HG03432 (cell line): ENCODE measurements around the gene JOSD1.

ENCODE experiments used
- ATAC-seq: cut with Tn5 transposase; IDR thresholded peaks from one replicate; pipeline ENCODE4 v1.9.1; 2021; ENCODE audit warnings: mild to moderate bottlenecking, moderate library complexity; ENCODE audit not compliant: unreplicated experiment

Gene JOSD1

GRCh38 chr22:38733724-38734381 lies 33.1 kb upstream of the JOSD1 start:
- no peak for ATAC-seq

DNA sequence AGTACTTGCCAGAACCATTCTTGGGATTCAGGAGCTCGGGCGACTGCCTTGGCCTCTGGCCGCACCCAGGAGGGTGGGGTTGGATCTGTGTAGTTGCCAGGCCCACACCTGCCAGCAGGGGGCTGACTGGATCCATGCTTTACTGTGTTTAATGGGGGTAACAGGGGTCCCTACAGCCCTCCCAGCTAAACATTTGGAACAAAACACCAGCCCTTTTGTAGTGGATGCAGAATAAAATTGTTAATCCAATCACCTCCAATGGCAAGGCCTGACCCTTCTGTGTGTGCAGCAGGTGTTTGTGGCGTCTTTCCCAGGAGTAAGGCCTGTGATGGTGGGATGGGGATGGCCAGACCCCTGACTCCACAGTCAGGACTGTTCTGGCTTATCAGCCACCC lies 32.6 kb upstream of the JOSD1 start:
- ATAC-seq = no peak

- no peak for ATAC-seq
Measured at GRCh38 chr22:38732251-38732815, 31.6 kb upstream of the JOSD1 start.

DNA sequence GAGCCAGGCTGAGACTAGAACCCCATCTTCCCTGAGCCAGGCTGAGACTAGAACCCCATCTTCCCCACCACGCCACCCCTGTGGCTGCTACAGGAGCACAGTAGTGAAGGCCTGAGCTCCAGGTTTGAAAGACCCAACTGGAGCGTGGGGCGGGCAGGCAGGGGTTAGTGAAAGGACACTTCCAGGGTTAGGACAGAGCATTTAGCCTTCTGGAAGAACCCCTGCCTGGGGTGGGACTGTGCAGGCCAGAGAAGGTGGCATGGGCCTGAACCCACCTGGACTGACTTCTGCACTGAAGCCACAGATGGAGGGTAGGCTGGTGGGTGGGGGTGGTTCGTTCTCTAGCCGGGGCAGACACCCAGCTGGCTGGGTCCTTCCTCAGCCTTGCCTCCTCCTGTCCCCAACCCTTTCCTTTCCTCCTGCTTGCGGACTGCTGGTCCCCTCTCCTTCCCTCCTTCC lies 31.0 kb upstream of the JOSD1 start:
- no peak for ATAC-seq

DNA sequence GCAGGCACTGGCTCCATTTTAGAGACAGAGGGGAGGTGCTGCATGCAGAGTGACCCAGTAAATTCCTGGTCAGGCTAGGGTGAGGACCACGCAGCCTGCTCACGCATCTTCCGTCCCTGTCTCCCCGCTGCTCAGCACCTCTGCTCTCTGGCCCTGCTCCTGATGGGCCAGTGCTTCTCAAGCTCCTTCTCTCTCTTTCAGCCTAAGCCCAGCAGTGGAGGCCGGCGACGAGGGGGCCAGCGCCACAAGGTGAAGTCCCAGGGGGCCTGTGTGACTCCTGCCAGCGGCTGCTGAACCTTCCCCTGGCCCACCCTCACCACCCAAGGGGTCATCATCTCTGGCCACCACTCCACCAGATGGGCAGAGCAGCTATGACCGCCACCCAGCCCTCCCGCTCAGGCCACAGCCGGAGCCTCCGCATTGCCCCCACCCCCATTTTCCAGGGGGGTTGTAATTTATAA lies 29.7 kb upstream of the JOSD1 start:
- no peak for ATAC-seq

GRCh38 chr22:38729946-38730345 lies 29.2 kb upstream of the JOSD1 start:
- no peak for ATAC-seq

DNA sequence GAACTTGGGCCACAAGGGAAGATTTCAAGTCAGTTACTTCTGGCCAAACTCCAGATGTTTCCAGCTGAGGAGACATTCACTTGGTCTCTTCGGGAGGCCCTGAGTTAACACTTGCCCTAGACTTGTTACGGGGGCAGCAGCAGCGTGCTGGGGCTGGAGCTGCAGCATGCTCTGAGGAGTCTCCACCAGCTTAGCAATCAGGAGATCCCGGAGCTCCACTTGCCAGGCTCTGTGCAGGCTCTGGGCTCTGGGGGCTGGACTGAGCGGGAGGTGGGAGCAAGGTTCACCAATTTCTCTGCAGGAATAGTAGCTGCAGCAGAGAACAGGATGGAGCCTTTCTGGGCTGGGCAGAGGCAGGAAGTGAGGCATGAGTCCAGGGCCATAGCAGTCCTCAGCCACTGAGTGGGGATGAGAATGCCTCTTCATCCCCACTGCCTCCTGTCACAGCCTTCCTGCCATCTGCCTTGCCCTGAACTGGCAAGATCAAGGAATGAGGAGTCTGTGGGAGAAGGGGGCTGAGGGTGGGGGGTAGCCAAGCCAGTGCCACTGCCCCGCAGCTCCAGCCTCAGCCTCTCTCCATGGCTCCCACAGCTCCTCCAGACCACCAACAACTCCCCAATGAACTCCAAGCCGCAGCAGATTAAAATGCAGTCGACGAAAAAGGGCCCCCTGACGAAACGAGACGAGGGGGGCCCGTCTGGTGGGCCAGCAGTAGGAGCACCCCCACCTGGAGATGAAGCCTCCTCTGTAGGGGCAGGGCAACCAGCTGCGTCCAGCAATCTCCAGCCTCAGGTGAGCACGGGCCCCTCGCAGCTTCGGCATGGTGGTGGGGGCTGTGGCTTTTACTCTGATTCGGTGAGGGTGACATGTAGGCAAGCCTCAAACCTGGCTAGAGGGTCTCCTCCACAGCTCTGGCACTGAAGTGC lies 28.4 kb upstream of the JOSD1 start:
- no peak for ATAC-seq

DNA sequence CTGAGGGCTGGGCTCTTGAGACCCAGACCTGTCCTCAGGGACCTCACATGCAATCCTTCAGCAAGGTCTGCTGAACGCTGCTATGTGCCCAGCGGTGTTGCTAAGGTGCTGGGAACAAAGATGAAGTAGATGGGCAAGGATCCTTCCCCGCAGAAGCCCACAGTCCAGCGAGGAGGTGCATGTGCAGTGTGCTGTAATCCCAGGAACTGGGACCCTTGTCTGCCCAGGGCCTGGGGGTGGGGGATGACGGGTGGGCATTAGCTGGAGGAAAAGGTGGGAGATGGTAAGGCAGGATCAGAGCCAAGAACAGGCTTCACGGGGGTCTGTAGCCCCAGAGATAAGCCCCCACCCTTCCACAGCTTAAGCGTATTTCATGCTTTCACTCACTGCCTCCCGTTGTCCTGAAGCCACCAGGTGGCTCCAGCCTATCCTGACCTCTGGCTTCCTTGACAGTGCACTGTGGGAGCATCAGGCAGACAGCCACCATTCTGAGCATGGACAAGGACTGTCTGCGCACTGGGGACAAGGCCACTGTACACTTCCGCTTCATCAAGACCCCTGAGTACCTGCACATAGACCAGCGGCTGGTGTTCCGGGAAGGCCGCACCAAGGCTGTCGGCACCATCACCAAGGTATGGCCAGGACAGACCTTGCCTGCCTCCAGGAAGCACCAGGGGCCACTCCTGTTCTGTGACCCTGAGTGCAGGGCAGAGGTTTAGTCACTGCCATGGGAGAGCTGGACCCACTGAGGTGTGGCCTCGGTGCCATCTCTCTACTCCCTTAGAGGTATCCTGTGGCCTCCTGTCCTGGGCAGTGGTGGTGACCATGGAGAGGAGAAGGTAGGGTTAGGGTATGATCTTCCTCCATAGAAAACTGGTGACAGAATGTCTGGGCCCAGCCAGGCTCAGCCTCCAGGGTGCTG lies 27.0 kb upstream of the JOSD1 start:
- no peak for ATAC-seq

DNA sequence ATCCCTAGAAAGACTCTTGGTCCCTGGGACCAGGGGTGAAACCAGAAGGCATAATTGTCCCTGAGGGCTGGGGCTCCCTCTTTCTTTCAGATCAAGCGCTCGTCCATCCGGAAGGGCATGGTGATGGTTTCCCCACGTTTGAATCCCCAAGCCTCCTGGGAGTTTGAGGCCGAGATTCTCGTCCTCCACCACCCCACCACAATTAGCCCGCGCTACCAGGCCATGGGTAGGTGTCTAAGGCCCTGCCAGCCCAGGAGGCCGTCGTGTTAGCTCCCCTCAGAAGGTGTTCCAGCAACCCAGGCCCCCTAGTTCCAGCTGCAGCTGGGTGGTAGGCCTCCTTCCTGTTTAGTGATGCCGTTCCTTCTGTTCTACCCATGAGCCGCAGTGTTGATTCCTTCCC lies 26.4 kb upstream of the JOSD1 start:
- ATAC-seq = no peak

- no peak for ATAC-seq
Measured at GRCh38 chr22:38725900-38726655, 25.3 kb upstream of the JOSD1 start.

DNA sequence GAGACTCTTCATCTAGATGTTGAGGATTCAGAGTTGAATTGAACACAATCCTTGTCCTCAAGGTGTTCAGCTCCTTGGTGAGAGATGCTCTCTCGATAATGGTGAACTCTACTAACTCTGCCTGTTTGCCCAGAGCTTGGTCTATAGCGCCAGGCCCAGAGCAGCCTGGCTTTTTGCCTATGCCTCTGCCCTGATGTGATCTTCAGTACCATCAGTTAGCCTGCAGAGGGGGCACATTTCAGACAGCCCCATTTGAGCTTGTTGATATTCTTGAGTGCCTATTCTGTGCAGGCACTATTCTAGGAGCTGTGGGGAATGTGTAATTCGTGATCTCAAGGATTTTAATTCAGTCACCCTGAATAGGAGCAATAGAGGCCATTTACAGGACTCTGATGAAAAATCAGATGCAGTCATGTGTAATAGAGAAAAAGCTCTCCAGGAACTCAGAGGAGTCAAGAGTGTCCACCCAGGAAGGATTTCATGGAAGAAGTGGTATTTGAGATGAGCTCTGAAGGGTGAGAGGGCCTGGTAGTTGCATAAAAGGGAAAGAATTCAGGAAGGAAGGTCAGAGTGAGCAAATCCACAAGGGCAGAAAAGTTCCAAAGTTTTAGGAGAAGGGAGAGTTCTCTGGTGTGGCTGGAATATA lies 24.3 kb upstream of the JOSD1 start:
- no peak for ATAC-seq

- no peak for ATAC-seq
Measured at GRCh38 chr22:38724176-38724575, 23.4 kb upstream of the JOSD1 start.

- ATAC-seq = no peak
Measured at GRCh38 chr22:38721551-38721950, 20.8 kb upstream of the JOSD1 start.

DNA sequence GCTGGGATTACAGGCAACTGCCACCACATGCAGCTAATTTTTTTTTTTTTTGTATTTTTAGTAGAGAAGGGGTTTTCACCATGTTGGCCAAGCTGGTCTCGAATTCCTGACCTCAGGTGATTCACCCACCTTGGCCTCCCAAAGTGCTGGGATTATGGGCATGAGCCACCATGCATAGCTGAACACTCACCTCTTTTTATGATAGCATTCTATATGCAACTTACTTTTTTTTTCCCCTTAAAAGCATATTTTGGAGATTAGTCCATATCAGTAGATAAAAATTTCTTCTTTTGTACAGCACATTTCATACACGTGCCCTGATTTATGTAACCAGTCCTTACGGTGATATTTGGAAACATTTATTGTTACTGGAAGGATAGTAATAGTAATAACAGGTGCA lies 19.6 kb upstream of the JOSD1 start:
- ATAC-seq = no peak

DNA sequence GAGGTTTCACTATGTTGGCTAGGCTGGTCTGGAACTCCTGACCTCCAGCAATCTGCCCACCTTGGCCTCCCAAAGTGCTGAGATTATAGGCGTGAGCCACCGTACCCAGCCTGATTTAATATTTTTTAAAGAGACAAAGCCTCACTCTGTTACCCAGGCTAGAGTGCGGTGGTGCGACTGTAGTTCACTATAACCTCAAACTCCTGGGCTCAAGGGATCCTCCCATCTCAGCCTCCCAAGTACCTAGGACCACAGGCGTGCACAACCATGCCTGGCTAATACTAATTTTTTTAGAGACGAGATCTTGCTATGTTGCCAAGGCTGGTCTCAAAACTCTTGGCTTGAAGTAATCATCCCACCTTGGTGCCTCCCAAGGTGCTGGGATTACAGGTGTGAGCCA lies 18.5 kb upstream of the JOSD1 start:
- no peak for ATAC-seq

DNA sequence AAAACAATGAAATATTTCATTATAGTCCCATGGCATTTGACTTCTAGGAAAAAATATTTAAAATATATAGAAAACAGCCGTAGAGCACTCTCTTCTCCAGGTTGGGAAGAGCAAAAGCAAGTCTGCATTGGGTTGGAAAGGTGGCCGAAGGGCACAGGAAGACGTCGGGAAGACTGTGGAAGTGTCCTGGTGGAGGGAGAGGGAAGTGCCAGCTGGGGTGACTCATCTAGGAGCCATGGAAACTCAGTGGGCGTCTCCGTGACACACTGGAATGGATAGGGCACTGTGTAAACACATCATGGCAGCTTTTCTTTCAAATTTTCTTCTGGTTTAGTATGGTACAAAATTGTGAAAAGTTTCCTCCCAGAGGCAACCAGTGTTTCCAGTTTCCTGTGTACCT lies 17.7 kb upstream of the JOSD1 start:
- no peak for ATAC-seq

GRCh38 chr22:38717244-38717643 lies 16.5 kb upstream of the JOSD1 start:
- ATAC-seq = no peak

DNA sequence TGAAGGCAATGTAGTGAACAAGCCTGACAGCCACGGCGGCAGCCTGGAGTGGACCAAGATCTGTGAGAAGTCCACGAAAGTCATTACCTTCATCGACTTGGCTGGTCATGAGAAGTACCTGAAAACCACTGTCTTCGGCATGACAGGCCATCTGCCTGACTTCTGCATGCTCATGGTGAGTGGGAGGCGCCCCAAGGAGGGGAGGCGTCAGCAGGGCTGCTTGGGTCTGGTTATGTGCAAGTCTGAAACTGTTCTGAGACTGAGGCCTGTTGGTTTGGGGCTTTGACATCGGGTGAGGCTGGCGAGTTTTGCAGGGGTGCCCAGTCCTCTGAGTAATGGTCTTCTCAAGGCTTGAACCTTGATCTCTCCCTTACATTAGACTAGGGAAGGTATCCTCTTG lies 16.1 kb upstream of the JOSD1 start:
- no peak for ATAC-seq

- ATAC-seq = no peak
Measured at GRCh38 chr22:38716271-38716670, 15.5 kb upstream of the JOSD1 start.

DNA sequence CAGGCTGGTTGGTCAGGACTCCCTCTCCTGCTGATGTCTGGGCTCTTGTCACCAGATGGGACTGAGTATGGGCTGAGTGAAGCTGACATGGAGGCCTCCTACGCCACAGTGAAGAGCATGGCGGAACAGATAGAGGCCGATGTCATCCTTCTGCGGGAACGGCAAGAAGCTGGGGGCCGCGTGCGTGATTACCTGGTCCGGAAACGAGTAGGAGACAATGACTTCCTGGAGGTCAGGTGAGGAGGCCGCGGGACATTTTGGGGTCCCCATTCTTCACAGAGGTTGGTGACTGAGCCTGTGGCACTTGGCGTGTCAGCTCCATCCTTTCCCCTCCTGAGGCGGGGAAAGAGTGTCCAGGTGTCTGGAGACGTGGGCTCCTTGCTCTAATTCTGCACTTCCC lies 15.1 kb upstream of the JOSD1 start:
- ATAC-seq = no peak
